ENCODE measurements around the gene FCMR. TPM values are rescaled to one million over a fixed set of nuclear protein-coding genes. Genes with fewer than 3 reads are reported as not detected.

FCMR gene
- total RNA-seq, 4 donors from 2014 or later = 0.59 to 1.7 (median 1.7) TPM; not detected in 1

- H3K4me3 ChIP-seq = no peak overlapping the region
- peaks cover 0 to 5% of the 10 kb centered on the region in 2 donors for H3K27me3 ChIP-seq
- no peaks in the 10 kb centered on the region for H3K4me1 ChIP-seq
- no peak for DNase-seq
- intact Hi-C loops (cut with DNase I; ENCODE audit: low total_unique reads) = no loop called here
- peaks cover 0 to 5% of the 10 kb centered on the region in 2 donors for H3K9me3 ChIP-seq
- H3K27ac ChIP-seq = no peak overlapping the region
- no peaks in the 10 kb centered on the region for H3K36me3 ChIP-seq
- TF ChIP-seq CTCF (IDR thresholded peaks at IDR 0.05) (no peak), POLR2A (IDR thresholded peaks at IDR 0.05) (no peak)
Observed at GRCh38 chr1:206878456-206878855, 43.3 kb downstream of the FCMR start.

GRCh38 chr1:206875752-206876377, 45.9 kb downstream of the FCMR start:
- H3K27me3 ChIP-seq = peaks cover 0 to 5% of the 10 kb centered on the region in 2 donors
- no peak for DNase-seq
- no peak overlapping the region for H3K27ac ChIP-seq
- TF ChIP-seq POLR2A (IDR thresholded peaks at IDR 0.05) (no peak), CTCF (IDR thresholded peaks at IDR 0.05) (no peak)
- no peak overlapping the region for H3K4me3 ChIP-seq
- intact Hi-C loops (cut with DNase I; ENCODE audit: low total_unique reads) = no loop called here
- H3K36me3 ChIP-seq = no peaks in the 10 kb centered on the region
- H3K4me1 ChIP-seq = no peaks in the 10 kb centered on the region
- peaks cover 0 to 5% of the 10 kb centered on the region in 2 donors for H3K9me3 ChIP-seq

GRCh38 chr1:206873603-206874188, 48.0 kb downstream of the FCMR start:
- DNase-seq = no peak
- Histone ChIP-seq H3K4me3 (no peak overlapping the region), H3K9me3 (peaks cover 0 to 5% of the 10 kb centered on the region in 2 donors), H3K27me3 (peaks cover 0 to 5% of the 10 kb centered on the region in 2 donors), H3K36me3 (no peaks in the 10 kb centered on the region), H3K27ac (no peak overlapping the region), H3K4me1 (no peaks in the 10 kb centered on the region)
- TF ChIP-seq CTCF (IDR thresholded peaks at IDR 0.05) = no peak
- TF ChIP-seq POLR2A (IDR thresholded peaks at IDR 0.05) = no peak
- intact Hi-C loops (cut with DNase I; ENCODE audit: low total_unique reads) = no loop called here

GRCh38 chr1:206872139-206872538, 49.6 kb downstream of the FCMR start:
- Histone ChIP-seq H3K4me3 (no peak overlapping the region), H3K27ac (no peak overlapping the region), H3K4me1 (no peaks in the 10 kb centered on the region), H3K36me3 (no peaks in the 10 kb centered on the region), H3K9me3 (no peaks in the 10 kb centered on the region), H3K27me3 (peaks cover 0 to 5% of the 10 kb centered on the region in 2 donors)
- intact Hi-C loops (cut with DNase I; ENCODE audit: low total_unique reads) = no loop called here
- TF ChIP-seq POLR2A (IDR thresholded peaks at IDR 0.05) (no peak), CTCF (IDR thresholded peaks at IDR 0.05) (no peak)
- DNase-seq = no peak

- Histone ChIP-seq H3K36me3 (no peaks in the 10 kb centered on the region), H3K9me3 (no peaks in the 10 kb centered on the region), H3K4me3 (no peak overlapping the region), H3K4me1 (no peaks in the 10 kb centered on the region), H3K27ac (no peak overlapping the region), H3K27me3 (no peaks in the 10 kb centered on the region)
- intact Hi-C loops (cut with DNase I; ENCODE audit: low total_unique reads) = no loop called here
- TF ChIP-seq CTCF (IDR thresholded peaks at IDR 0.05) = no peak
- no peak for TF ChIP-seq POLR2A (IDR thresholded peaks at IDR 0.05)
- no peak for DNase-seq
Observed at GRCh38 chr1:206868264-206868663, 53.5 kb downstream of the FCMR start.

All from uterus (tissue), 4 donors.